Muscle of leg (tissue), 11 donors: Measurements from ENCODE around the gene ADAM11. TPM values are rescaled to one million over a fixed set of nuclear protein-coding genes. Genes with fewer than 3 reads are reported as not detected.
"Not testable (repeated sequence)": the region's sequence is repeated elsewhere in the genome, so short reads cannot be mapped to it uniquely, and the experiment has no call there.

Source experiments
- DNase-seq: peaks from one replicate; pipeline ENCODE4 v3.0.0; 2013
- H3K27ac ChIP-seq: one replicate; pipeline ENCODE4 v1.5.1; 2013; ENCODE audit warnings: mild to moderate bottlenecking, low read length, control low read depth
- H3K27me3 ChIP-seq: one replicate; pipeline ENCODE4 v1.6.1; 2013; ENCODE audit warnings: low read length; ENCODE audit not compliant: control insufficient read depth, insufficient read depth
- H3K36me3 ChIP-seq: one replicate; pipeline ENCODE4 v1.6.1; 2013; ENCODE audit warnings: low read length; ENCODE audit not compliant: control insufficient read depth, insufficient read depth
- H3K4me1 ChIP-seq: one replicate; pipeline ENCODE4 v1.6.1; 2013; ENCODE audit warnings: low read length; ENCODE audit not compliant: control insufficient read depth, insufficient read depth
- H3K4me3 ChIP-seq: one replicate; pipeline ENCODE4 v1.5.1; 2013; ENCODE audit warnings: low read length, control low read depth
- H3K9me3 ChIP-seq: replicated peaks from 2 replicates; pipeline ENCODE4 v1.6.1; 2013; ENCODE audit warnings: low read depth, low read length; ENCODE audit not compliant: control insufficient read depth
- WGBS: methylation state at CpG from one replicate; pipeline ENCODE4 v1.1.5; 2013; ENCODE audit warnings: missing lambda C conversion rate; ENCODE audit not compliant: insufficient coverage; 5-methylcytosine and 5-hydroxymethylcytosine counted together
- polyA plus RNA-seq, 8 donors: library from polyadenylated mRNA; unstranded; fragments of 120-200 nt; gene quantifications; one replicate each; pipeline versions ENCODE4 v1.2.1 to v1.2.3, GENCODE V29; 2013; ENCODE audit warnings: inconsistent platforms in 1 of 8, low replicate concordance in 1 of 8; ENCODE audit not compliant: insufficient read length in 8 of 8, insufficient read depth in 1 of 8
- total RNA-seq: library from RNA; stranded (reverse); fragments of 120-200 nt; gene quantifications from one replicate; pipeline ENCODE4 v1.2.4, GENCODE V29; 2013

Gene ADAM11
- total and polyA plus RNA-seq, 9 donors, result 1.3 to 4.3 (median 2.3) TPM

- peaks cover 16% of the 10 kb centered on the region for H3K4me1 ChIP-seq
- not testable (repeated sequence) for H3K27ac ChIP-seq, H3K9me3 ChIP-seq, DNase-seq, H3K4me3 ChIP-seq, H3K27me3 ChIP-seq
- peaks cover 38% of the 10 kb centered on the region for H3K36me3 ChIP-seq
- 82% methylated on average over 2 of the region's 5 CpGs for WGBS
These were observed 13.1 kb upstream of the ADAM11 start for GRCh38 chr17:44745738-44746137.

DNA sequence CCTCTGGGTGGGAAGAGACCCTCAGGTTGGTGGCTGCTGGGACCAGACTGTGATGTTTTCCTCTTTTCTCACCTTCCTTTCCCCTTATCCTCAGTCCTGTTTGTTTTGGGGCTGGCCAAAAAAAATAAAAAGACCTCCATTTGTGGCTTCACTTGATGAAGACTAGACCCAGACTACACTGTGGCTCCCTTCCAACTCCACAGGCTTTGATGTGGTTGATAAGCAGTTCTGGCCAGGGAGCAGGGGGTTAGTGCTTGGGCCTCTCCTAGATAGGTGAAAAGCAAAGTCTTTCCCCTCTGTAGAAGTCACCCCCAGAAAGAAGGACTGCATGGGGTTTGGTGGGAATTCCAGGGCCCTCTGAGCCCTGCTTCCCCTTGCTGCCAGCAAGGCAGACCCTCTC, 11.2 kb upstream of the ADAM11 start:
- H3K4me3 ChIP-seq, result no peak overlapping the region
- peaks cover 16% of the 10 kb centered on the region for H3K4me1 ChIP-seq
- H3K27me3 ChIP-seq, result no peaks in the 10 kb centered on the region
- no peak overlapping the region for H3K27ac ChIP-seq
- no peak for DNase-seq
- H3K36me3 ChIP-seq, result peaks cover 36% of the 10 kb centered on the region
- H3K9me3 ChIP-seq, result no peaks in the 10 kb centered on the region

DNA sequence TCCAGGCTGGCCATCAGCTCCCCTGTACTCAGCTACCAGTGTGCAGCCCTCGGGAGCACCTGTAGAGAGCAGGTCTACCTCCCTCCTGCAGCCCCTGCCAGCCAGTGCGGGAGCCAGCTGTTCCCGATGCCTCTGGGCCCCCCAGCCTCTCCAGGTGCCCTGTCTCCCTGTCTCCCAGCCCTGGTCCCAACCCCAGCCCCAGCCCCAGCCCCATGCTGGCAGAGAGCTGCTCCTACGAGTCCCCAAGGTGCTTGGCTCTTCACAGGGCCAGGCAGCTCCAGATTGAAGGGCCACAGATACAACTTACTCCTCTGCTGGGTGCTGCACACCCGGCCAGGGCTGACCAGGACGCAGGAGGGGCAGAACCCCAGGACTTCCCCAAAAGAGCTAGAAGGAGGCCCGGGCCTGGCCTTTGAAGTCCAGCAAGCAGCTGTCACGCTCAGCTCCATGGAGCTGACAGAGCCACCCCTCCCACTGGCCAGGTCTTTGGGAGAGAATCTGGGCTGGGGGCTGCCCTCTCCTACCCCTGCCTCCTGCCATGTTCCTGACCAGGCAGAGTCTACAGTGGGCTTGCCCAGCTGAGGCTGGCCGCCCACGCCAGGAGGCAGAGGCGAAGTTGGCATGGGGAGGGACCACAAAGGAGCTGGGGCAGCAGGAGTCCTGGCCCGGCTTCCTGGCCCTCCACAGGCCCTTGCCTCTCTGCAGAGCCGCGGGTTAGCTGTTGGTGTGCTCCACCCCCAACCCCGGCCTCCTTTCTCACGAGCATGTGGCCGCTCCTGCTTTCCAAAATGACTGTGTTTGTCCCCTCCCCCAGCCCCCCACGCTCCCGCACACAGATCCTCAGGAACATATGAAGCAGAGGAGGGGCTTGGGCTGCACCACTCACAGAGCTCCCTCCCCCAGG, 9.5 kb upstream of the ADAM11 start:
- Histone ChIP-seq H3K27ac (peak overlapping the region; percentile 78), H3K27me3 (no peaks in the 10 kb centered on the region), H3K4me1 (peaks cover 16% of the 10 kb centered on the region), H3K9me3 (no peaks in the 10 kb centered on the region), H3K4me3 (peak overlapping the region; percentile 27), H3K36me3 (peaks cover 30% of the 10 kb centered on the region)
- DNase-seq, result peak; percentile 81
- WGBS, result 37% methylated on average over 13 of the region's 19 CpGs

DNA sequence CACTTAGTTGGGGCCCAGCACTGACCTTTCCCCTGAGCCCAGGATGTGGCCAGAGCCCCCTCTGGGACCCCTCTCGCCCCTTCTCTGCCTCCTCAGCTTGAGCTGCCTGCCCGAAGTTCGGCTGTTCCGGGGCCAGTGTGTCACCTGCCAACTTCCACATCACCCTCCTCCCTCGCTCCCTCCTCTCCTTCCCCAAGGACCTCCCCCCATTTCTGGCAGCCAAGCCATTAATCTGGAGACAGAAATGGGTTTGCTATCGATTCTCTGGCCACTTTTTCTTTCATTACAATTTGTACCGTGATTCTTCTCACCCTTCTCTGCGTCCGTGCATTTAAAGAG, 8.8 kb upstream of the ADAM11 start:
- H3K36me3 ChIP-seq, result peaks cover 30% of the 10 kb centered on the region
- peaks cover 16% of the 10 kb centered on the region for H3K4me1 ChIP-seq
- peak overlapping the region; percentile 27 for H3K4me3 ChIP-seq
- H3K9me3 ChIP-seq, result no peaks in the 10 kb centered on the region
- H3K27me3 ChIP-seq, result no peaks in the 10 kb centered on the region
- no peak for DNase-seq
- WGBS, result 23% methylated on average over 6 of the region's 9 CpGs
- H3K27ac ChIP-seq, result peak overlapping the region; percentile 78

GRCh38 chr17:44751331-44751730, 7.5 kb upstream of the ADAM11 start:
- DNase-seq, result no peak
- no peak overlapping the region for H3K27ac ChIP-seq
- peaks cover 30% of the 10 kb centered on the region for H3K36me3 ChIP-seq
- no peaks in the 10 kb centered on the region for H3K27me3 ChIP-seq
- H3K9me3 ChIP-seq, result no peaks in the 10 kb centered on the region
- 96% methylated on average over 7 of the region's 7 CpGs for WGBS
- H3K4me1 ChIP-seq, result peaks cover 16% of the 10 kb centered on the region
- no peak overlapping the region for H3K4me3 ChIP-seq

- peaks cover 29% of the 10 kb centered on the region for H3K36me3 ChIP-seq
- peaks cover 16% of the 10 kb centered on the region for H3K4me1 ChIP-seq
- H3K27ac ChIP-seq, result no peak overlapping the region
- WGBS, result 78% methylated on average over 8 of the region's 10 CpGs
- H3K27me3 ChIP-seq, result peaks cover under 1% of the 10 kb centered on the region
- no peak for DNase-seq
- no peak overlapping the region for H3K4me3 ChIP-seq
- no peaks in the 10 kb centered on the region for H3K9me3 ChIP-seq
These were observed 7.0 kb upstream of the ADAM11 start for GRCh38 chr17:44751806-44752205.

GRCh38 chr17:44752953-44753861, 5.6 kb upstream of the ADAM11 start:
- 71% methylated on average over 12 of the region's 17 CpGs for WGBS

DNA sequence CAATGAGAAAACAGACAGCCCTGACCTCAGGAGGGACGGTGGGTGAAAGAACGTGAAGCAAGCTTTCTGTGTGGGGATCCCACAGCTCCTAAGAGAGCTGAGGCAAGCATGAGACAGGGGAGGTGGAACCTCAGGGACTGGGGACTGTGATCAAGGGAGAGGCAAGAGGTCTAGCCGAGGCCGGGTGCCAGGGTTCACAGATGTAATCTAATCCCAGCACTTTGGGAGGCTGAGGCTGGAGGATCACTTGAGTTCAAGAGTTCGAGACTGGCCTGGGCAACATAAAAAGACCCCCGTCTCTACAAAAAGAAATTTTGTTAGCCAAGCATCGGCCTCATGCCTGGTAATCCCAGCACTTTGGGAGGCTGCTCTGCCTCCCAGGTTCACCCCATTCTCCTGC, 4.5 kb upstream of the ADAM11 start:
- no peak for DNase-seq
- peaks cover 12% of the 10 kb centered on the region for H3K36me3 ChIP-seq
- H3K9me3 ChIP-seq, result no peaks in the 10 kb centered on the region
- H3K4me3 ChIP-seq, result no peak overlapping the region
- 67% methylated on average over 7 of the region's 7 CpGs for WGBS
- peaks cover 21% of the 10 kb centered on the region for H3K27me3 ChIP-seq
- peaks cover 13% of the 10 kb centered on the region for H3K4me1 ChIP-seq
- H3K27ac ChIP-seq, result no peak overlapping the region

More at GRCh38 chr17:44752953-44753861, 5.6 kb upstream of the ADAM11 start:
- H3K9me3 ChIP-seq, result no peaks in the 10 kb centered on the region
- peaks cover 17% of the 10 kb centered on the region for H3K4me1 ChIP-seq
- peaks cover 15% of the 10 kb centered on the region for H3K27me3 ChIP-seq
- DNase-seq, result no peak
- peaks cover 21% of the 10 kb centered on the region for H3K36me3 ChIP-seq
- no peak overlapping the region for H3K4me3 ChIP-seq
- H3K27ac ChIP-seq, result no peak overlapping the region

GRCh38 chr17:44755180-44755579, 3.6 kb upstream of the ADAM11 start:
- 67% methylated on average over 1 of the region's 5 CpGs for whole genome bisulfite sequencing
- H3K36me3 ChIP-seq, H3K4me3 ChIP-seq, H3K27ac ChIP-seq, DNase-seq, H3K9me3 ChIP-seq: not testable (repeated sequence)
- peaks cover 30% of the 10 kb centered on the region for H3K27me3 ChIP-seq
- peaks cover 18% of the 10 kb centered on the region for H3K4me1 ChIP-seq
